HCT116 (cell line): ENCODE data around the gene GRM8. TPM values are rescaled to one million over a fixed set of nuclear protein-coding genes. Genes with fewer than 3 reads are reported as not detected.

Experiments
- ATAC-seq: fragments of 200-7000 bp; cut with Tn5 transposase; 2 replicates; pipeline ENCODE4 v1.9.1; 2020; ENCODE audit warnings: mild to moderate bottlenecking, moderate library complexity
- BruUV-seq: library from RNA; stranded (reverse); fragments of 400-500 nt; replicated peaks from 2 replicates; lab custom pipeline; 2021; lab: Mats Ljungman, UMichigan
- CTCF ChIA-PET: fragments of 300-600 bp; sonication (Branson Sonifier 250); formaldehyde crosslinking; loops from one replicate; lab custom pipeline; 2021; ENCODE audit warnings: antibody characterized with exemption; lab: Charles Lee
- POLR2A ChIA-PET: fragments of 300-600, 350-600 bp; sonication (Branson Sonifier 250); formaldehyde crosslinking; loops from one replicate; lab custom pipeline; 2021; ENCODE audit warnings: antibody characterized with exemption; lab: Charles Lee
- RAD21 ChIA-PET, 2 experiments: fragments of 300-600 bp; sonication (Branson Sonifier 250); formaldehyde crosslinking; loops; one replicate each; lab custom pipeline; 2023; ENCODE audit warnings: low total read pairs in 2 of 2; ENCODE audit not compliant: uncharacterized antibody in 2 of 2, unreplicated experiment in 2 of 2, low non-redundant PET in 1 of 2; lab: Charles Lee
- DNase-seq: peaks from one replicate; pipeline ENCODE4 v3.0.0-alpha.2; 2010; ENCODE audit warnings: low read depth, low spot score
- H2AFZ ChIP-seq: fragments of 200-600 bp; shearing (Covaris generic), sonication (generic); 2 replicates; pipeline ENCODE4 v1.6.1; 2017; ENCODE audit warnings: low read depth, mixed run types, mixed read lengths, antibody characterized with exemption, low read length; ENCODE audit not compliant: poor library complexity, severe bottlenecking
- H3K27ac ChIP-seq: 2 replicates; pipeline ENCODE4 v1.5.1; 2012; ENCODE audit warnings: low read depth, low read length
- H3K27me3 ChIP-seq: fragments of 200-600 bp; sonication (generic); 2 replicates; pipeline ENCODE4 v1.6.1; 2016; ENCODE audit warnings: mixed run types, low read length, mixed read lengths; ENCODE audit not compliant: insufficient read depth
- H3K36me3 ChIP-seq, 2 experiments: fragments of 200-500 bp in 1 of 2; fragments of 200-600 bp in 1 of 2; sonication (Bioruptor generic) in 1 of 2; sonication (generic) in 1 of 2; 2 replicates each; pipeline versions ENCODE4 v1.5.1 to v1.6.1; 2014 to 2016; ENCODE audit warnings: low read length in 2 of 2, inconsistent platforms in 1 of 2, mixed read lengths in 1 of 2, mixed run types in 1 of 2; ENCODE audit not compliant: insufficient read depth in 2 of 2, control insufficient read depth in 1 of 2
- H3K4me1 ChIP-seq, 2 experiments: fragments of 200-600 bp in 1 of 2; sonication (generic) in 1 of 2; 2 replicates each; pipeline versions ENCODE4 v1.5.1 to v1.6.1; 2012 to 2017; ENCODE audit warnings: low read length in 2 of 2, inconsistent platforms in 1 of 2, mild to moderate bottlenecking in 1 of 2, mixed read lengths in 1 of 2, mixed run types in 1 of 2, moderate library complexity in 1 of 2; ENCODE audit not compliant: insufficient read depth in 2 of 2, control insufficient read depth in 1 of 2
- H3K4me2 ChIP-seq: fragments of 200-600 bp; sonication (generic); 2 replicates; pipeline ENCODE4 v1.6.1; 2017; ENCODE audit warnings: mixed run types, low read length, mixed read lengths
- H3K4me3 ChIP-seq, 2 experiments: fragments of 200-600 bp in 1 of 2; sonication (generic) in 1 of 2; replicated peaks in 1 of 2; 2 replicates each; pipeline ENCODE4 v1.5.1; 2011 to 2016; ENCODE audit warnings: low read length in 2 of 2, control low read depth in 1 of 2, low read depth in 1 of 2, mild to moderate bottlenecking in 1 of 2, mixed read lengths in 1 of 2, mixed run types in 1 of 2
- H3K79me2 ChIP-seq: fragments of 200-600 bp; sonication (generic); 2 replicates; pipeline ENCODE4 v1.6.1; 2017; ENCODE audit warnings: mild to moderate bottlenecking, mixed run types, low read length, moderate library complexity, mixed read lengths; ENCODE audit not compliant: insufficient read depth
- H3K9ac ChIP-seq: fragments of 200-600 bp; sonication (generic); 2 replicates; pipeline ENCODE4 v1.6.1; 2016; ENCODE audit warnings: low read length, mixed read lengths
- H3K9me2 ChIP-seq: fragments of 200-600 bp; sonication (generic), shearing (Covaris generic); 2 replicates; pipeline ENCODE4 v1.6.1; 2017; ENCODE audit warnings: mixed run types, mild to moderate bottlenecking, moderate library complexity; ENCODE audit not compliant: insufficient read depth
- H3K9me3 ChIP-seq, 2 experiments: fragments of 200-500 bp in 1 of 2; fragments of 200-600 bp in 1 of 2; sonication (Bioruptor generic) in 1 of 2; sonication (generic) in 1 of 2; 2 replicates each; pipeline ENCODE4 v1.6.1; 2014 to 2017; ENCODE audit warnings: low read length in 2 of 2, mixed read lengths in 2 of 2, inconsistent platforms in 1 of 2, low read depth in 1 of 2, mild to moderate bottlenecking in 1 of 2, mixed run types in 1 of 2, moderate library complexity in 1 of 2; ENCODE audit not compliant: control insufficient read depth in 1 of 2, insufficient read depth in 1 of 2
- H4K20me1 ChIP-seq: fragments of 200-600 bp; sonication (generic), shearing (Covaris generic); 2 replicates; pipeline ENCODE4 v1.6.1; 2017; ENCODE audit warnings: mixed run types, mild to moderate bottlenecking, moderate library complexity; ENCODE audit not compliant: insufficient read depth
- ATF3 ChIP-seq: IDR thresholded peaks from 2 replicates; pipeline ENCODE4 v1.6.1; 2012
- CEBPB ChIP-seq: IDR thresholded peaks from 2 replicates; pipeline ENCODE4 v1.6.1; 2012; ENCODE audit warnings: low read depth
- ELF1 ChIP-seq: IDR thresholded peaks from 2 replicates; pipeline ENCODE4 v1.6.1; 2012; ENCODE audit warnings: low read depth, borderline replicate concordance
- EZH2 ChIP-seq: fragments of 200-600 bp; sonication (generic); IDR thresholded peaks from 2 replicates; pipeline ENCODE4 v1.6.1; 2017; ENCODE audit warnings: antibody characterized with exemption, mixed run types
- EZH2phosphoT487 ChIP-seq: fragments of 200-600 bp; IDR thresholded peaks from 2 replicates; pipeline ENCODE4 v1.6.1; 2018; ENCODE audit warnings: antibody characterized with exemption, borderline replicate concordance
- FOSL1 ChIP-seq: IDR thresholded peaks from 2 replicates; pipeline ENCODE4 v1.6.1; 2012; ENCODE audit warnings: low read depth
- MAX ChIP-seq: IDR thresholded peaks from 2 replicates; pipeline ENCODE4 v1.6.1; 2012
- RAD21 ChIP-seq: IDR thresholded peaks from 2 replicates; pipeline ENCODE4 v1.6.1; 2012; ENCODE audit warnings: low read depth, mild to moderate bottlenecking
- SP1 ChIP-seq: IDR thresholded peaks from 2 replicates; pipeline ENCODE4 v1.6.1; 2012; ENCODE audit warnings: low read depth
- SRF ChIP-seq: IDR thresholded peaks from 2 replicates; pipeline ENCODE4 v1.6.1; 2012; ENCODE audit warnings: low read depth
- ZBTB33 ChIP-seq: IDR thresholded peaks from 2 replicates; pipeline ENCODE4 v1.6.1; 2011; ENCODE audit warnings: mild to moderate bottlenecking, low read length, moderate library complexity; ENCODE audit not compliant: insufficient replicate concordance; ENCODE audit errors: extremely low read depth
- intact Hi-C: fragments of 100-400 bp; cut with micrococcal nuclease; formaldehyde crosslinking; loops from 2 replicates; pipeline ENCODE4 v1.10.0; 2022
- total RNA-seq: library from RNA; stranded (reverse); gene quantifications from one replicate; pipeline ENCODE4 v1.2.1, GENCODE V29; 2021; ENCODE audit not compliant: unreplicated experiment
- TF ChIP-seq, protein P1 (sequence below), 3 experiments: fragments of 200-600 bp in 1 of 3; sonication (generic) in 1 of 3; IDR thresholded peaks in 2 of 3; conservative IDR thresholded peaks in 1 of 3; 2 replicates each; pipeline ENCODE4 v1.5.1; 2012 to 2017; ENCODE audit warnings: low read depth in 2 of 3, low read length in 2 of 3, antibody characterized with exemption in 1 of 3, borderline replicate concordance in 1 of 3, control low read depth in 1 of 3, mild to moderate bottlenecking in 1 of 3, mixed read lengths in 1 of 3, mixed run types in 1 of 3, moderate library complexity in 1 of 3; ENCODE audit not compliant: insufficient read depth in 1 of 3

The GRM8 gene
- total RNA-seq, 1 experiment from 2014 or later: 0.05 TPM

DNA sequence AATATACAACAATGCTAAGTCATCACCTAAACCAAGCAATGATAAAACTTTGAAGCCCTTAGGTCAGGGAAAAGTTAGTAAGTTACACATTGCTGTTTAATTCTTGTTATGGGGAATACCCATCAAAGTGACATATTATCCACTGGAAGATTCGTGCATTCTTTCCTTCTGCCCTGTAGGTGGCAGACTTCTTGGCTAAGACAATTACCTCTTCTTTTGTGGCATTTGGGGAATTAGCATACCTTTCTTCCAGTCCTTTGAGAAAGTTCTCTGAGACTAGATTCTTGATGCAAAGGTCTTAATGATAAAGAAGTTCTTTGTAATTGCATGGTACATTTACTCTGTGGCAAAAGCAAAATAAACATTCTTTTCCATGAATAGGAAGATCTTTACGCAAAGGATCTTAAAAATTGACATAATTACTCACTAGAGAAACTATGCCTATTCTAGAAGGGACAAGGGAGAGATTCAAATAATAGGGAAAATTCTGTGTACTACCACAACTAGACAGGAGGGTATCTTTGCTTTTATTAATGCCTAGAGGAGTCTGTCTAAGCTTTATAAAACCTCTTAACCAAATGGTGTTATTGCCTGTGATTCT, 395.9 kb downstream of the GRM8 start:
- no peak overlapping the region for H3K27ac ChIP-seq
- no peaks in the 10 kb centered on the region for H3K36me3 ChIP-seq
- no TSS peak for BruUV-seq
- no peaks in the 10 kb centered on the region for H3K79me2 ChIP-seq
- H3K4me1 ChIP-seq: no peaks in the 10 kb centered on the region
- H3K4me2 ChIP-seq: no peak overlapping the region
- no peaks in the 10 kb centered on the region for H4K20me1 ChIP-seq
- H3K27me3 ChIP-seq: peaks cover 47% of the 10 kb centered on the region
- ATAC-seq (peak; percentile 70), DNase-seq (peak; percentile 8)
- H3K9ac ChIP-seq: no peak overlapping the region
- H3K9me2 ChIP-seq: no peaks in the 10 kb centered on the region
- CTCF ChIA-PET: interaction anchor here (0.6 kb wide), 1 partner anchor 22 kb away, joined by 3 read pairs; no protein-coding TSS in a partner anchor
- intact Hi-C loops: loop anchor here (5.0 kb wide), 1 partner anchor 41 kb away; no protein-coding TSS in a partner anchor
- RAD21 ChIA-PET: no interaction called here
- POLR2A ChIA-PET: no interaction called here
- TF ChIP-seq FOSL1: no peak
- TF ChIP-seq RAD21: peak; percentile 34; the same call in 1 of the 2 replicates
- TF ChIP-seq CEBPB: no peak
- no peak for TF ChIP-seq ZBTB33
- TF ChIP-seq, protein P1, sequence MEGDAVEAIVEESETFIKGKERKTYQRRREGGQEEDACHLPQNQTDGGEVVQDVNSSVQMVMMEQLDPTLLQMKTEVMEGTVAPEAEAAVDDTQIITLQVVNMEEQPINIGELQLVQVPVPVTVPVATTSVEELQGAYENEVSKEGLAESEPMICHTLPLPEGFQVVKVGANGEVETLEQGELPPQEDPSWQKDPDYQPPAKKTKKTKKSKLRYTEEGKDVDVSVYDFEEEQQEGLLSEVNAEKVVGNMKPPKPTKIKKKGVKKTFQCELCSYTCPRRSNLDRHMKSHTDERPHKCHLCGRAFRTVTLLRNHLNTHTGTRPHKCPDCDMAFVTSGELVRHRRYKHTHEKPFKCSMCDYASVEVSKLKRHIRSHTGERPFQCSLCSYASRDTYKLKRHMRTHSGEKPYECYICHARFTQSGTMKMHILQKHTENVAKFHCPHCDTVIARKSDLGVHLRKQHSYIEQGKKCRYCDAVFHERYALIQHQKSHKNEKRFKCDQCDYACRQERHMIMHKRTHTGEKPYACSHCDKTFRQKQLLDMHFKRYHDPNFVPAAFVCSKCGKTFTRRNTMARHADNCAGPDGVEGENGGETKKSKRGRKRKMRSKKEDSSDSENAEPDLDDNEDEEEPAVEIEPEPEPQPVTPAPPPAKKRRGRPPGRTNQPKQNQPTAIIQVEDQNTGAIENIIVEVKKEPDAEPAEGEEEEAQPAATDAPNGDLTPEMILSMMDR (IDR thresholded peaks at IDR 0.05 in 2 of 3, conservative IDR thresholded peaks at IDR 0.05 in 1 of 3; ENCODE audit: borderline replicate concordance in 1 of 3, insufficient read depth in 1 of 3, low read depth in 2 of 3, low read length in 2 of 3): peak; percentile 24 to 76 (median 74); a peak in 4 of 6 replicates
- TF ChIP-seq ATF3: no peak
- TF ChIP-seq MAX: no peak
- TF ChIP-seq EZH2phosphoT487: no peak
- no peak for TF ChIP-seq SP1
- TF ChIP-seq ELF1: no peak
- TF ChIP-seq SRF: no peak
- no peak for TF ChIP-seq EZH2
- no peak overlapping the region for H2AFZ ChIP-seq
- no peaks in the 10 kb centered on the region for H3K9me3 ChIP-seq
- no peak overlapping the region for H3K4me3 ChIP-seq
